ENCODE results near the gene LRP1B.

GRCh38 chr2:141666191-141666590 is 464.6 kb downstream of the LRP1B start:
- TF ChIP-seq MLX (CRISPR knock-in tag; IDR thresholded peaks at IDR 0.05) (no peak), CREB1 (CRISPR knock-in tag; IDR thresholded peaks at IDR 0.05) (no peak), ZNF532 (CRISPR knock-in tag; IDR thresholded peaks at IDR 0.05; ENCODE audit: borderline replicate concordance) (no peak), GRHL2 (CRISPR knock-in tag; IDR thresholded peaks at IDR 0.05; ENCODE audit: insufficient replicate concordance, severe bottlenecking) (no peak), NFYB (CRISPR knock-in tag; conservative IDR thresholded peaks at IDR 0.05; ENCODE audit: low read depth) (no peak)
- TF ChIP-seq, protein P1, sequence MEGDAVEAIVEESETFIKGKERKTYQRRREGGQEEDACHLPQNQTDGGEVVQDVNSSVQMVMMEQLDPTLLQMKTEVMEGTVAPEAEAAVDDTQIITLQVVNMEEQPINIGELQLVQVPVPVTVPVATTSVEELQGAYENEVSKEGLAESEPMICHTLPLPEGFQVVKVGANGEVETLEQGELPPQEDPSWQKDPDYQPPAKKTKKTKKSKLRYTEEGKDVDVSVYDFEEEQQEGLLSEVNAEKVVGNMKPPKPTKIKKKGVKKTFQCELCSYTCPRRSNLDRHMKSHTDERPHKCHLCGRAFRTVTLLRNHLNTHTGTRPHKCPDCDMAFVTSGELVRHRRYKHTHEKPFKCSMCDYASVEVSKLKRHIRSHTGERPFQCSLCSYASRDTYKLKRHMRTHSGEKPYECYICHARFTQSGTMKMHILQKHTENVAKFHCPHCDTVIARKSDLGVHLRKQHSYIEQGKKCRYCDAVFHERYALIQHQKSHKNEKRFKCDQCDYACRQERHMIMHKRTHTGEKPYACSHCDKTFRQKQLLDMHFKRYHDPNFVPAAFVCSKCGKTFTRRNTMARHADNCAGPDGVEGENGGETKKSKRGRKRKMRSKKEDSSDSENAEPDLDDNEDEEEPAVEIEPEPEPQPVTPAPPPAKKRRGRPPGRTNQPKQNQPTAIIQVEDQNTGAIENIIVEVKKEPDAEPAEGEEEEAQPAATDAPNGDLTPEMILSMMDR (IDR thresholded peaks at IDR 0.05) = no peak

Measured in WTC11 (cell line).